Urothelium cell line (cell line): ENCODE results near the gene MYOM3.
"Not testable (repeated sequence)": the region's sequence is repeated elsewhere in the genome, so short reads cannot be mapped to it uniquely, and the experiment has no call there.

ENCODE experiments used
- DNase-seq: peaks from one replicate; pipeline ENCODE4 v3.0.0; 2011; ENCODE audit warnings: low spot score, mixed read lengths
- FAIRE-seq: peaks from 2 replicates; lab custom pipeline; 2011; peaks lifted over from hg19 to GRCh38; lab: Jason Lieb, UNC

The MYOM3 gene

GRCh38 chr1:24008574-24009184 lies 103.3 kb downstream of the MYOM3 start:
- not testable (repeated sequence) for FAIRE-seq, DNase-seq

GRCh38 chr1:24007079-24007478 lies 104.9 kb downstream of the MYOM3 start:
- DNase-seq (no peak), FAIRE-seq (no peak)
